Keratinocyte (primary cell): ENCODE results near the gene PGM1. TPM values are rescaled to one million over a fixed set of nuclear protein-coding genes. Genes with fewer than 3 reads are reported as not detected.

Source experiments
- DNase-seq: peaks from one replicate; pipeline ENCODE4 v3.0.0-alpha.2; 2011; ENCODE audit warnings: low read depth, missing footprints, low spot score
- FAIRE-seq: peaks from 2 replicates; lab custom pipeline; 2011; peaks lifted over from hg19 to GRCh38; lab: Jason Lieb, UNC
- H2AFZ ChIP-seq: 2 replicates; pipeline ENCODE4 v1.6.0; 2012; ENCODE audit warnings: low read length, control low read depth, inconsistent platforms; ENCODE audit not compliant: control insufficient read depth
- H3K27ac ChIP-seq: 2 replicates; pipeline ENCODE4 v1.5.1; 2011; ENCODE audit warnings: low read length; ENCODE audit not compliant: control insufficient read depth, insufficient read depth
- H3K27me3 ChIP-seq: 3 replicates; pipeline ENCODE4 v1.6.0; 2011; ENCODE audit warnings: low read length; ENCODE audit not compliant: control insufficient read depth, insufficient read depth; ENCODE audit errors: extremely low read depth
- H3K36me3 ChIP-seq, 2 experiments: 2 replicates in 1 of 2; 3 replicates in 1 of 2; pipeline ENCODE4 v1.5.1; 2011; ENCODE audit warnings: low read length in 2 of 2, mild to moderate bottlenecking in 1 of 2; ENCODE audit not compliant: control insufficient read depth in 2 of 2, insufficient read depth in 2 of 2; ENCODE audit errors: extremely low read depth in 1 of 2
- H3K4me1 ChIP-seq: 3 replicates; pipeline ENCODE4 v1.5.1; 2011; ENCODE audit warnings: low read length; ENCODE audit not compliant: control insufficient read depth, insufficient read depth; ENCODE audit errors: extremely low read depth
- H3K4me2 ChIP-seq: 3 replicates; pipeline ENCODE4 v1.6.0; 2011; ENCODE audit warnings: low read depth, low read length; ENCODE audit not compliant: control insufficient read depth, insufficient read depth; ENCODE audit errors: extremely low read depth
- H3K4me3 ChIP-seq, 3 experiments: fragments of 200-600 bp in 1 of 3; sonication (generic) in 1 of 3; 2 replicates in 2 of 3; 3 replicates in 1 of 3; pipeline ENCODE4 v1.5.1; 2011 to 2016; ENCODE audit warnings: low read length in 3 of 3, mild to moderate bottlenecking in 3 of 3, control low read depth in 2 of 3, inconsistent platforms in 1 of 3, low read depth in 1 of 3, mixed read lengths in 1 of 3, mixed run types in 1 of 3, moderate library complexity in 1 of 3; ENCODE audit not compliant: control insufficient read depth in 2 of 3, insufficient read depth in 2 of 3; ENCODE audit errors: extremely low read depth in 1 of 3
- H3K79me2 ChIP-seq: 2 replicates; pipeline ENCODE4 v1.6.0; 2012; ENCODE audit warnings: low read length; ENCODE audit not compliant: control insufficient read depth, insufficient read depth
- H3K9ac ChIP-seq: 3 replicates; pipeline ENCODE4 v1.6.0; 2011; ENCODE audit warnings: low read length; ENCODE audit not compliant: control insufficient read depth, insufficient read depth; ENCODE audit errors: extremely low read depth
- H3K9me1 ChIP-seq: 3 replicates; pipeline ENCODE4 v1.6.0; 2011; ENCODE audit warnings: low read length; ENCODE audit not compliant: control insufficient read depth, insufficient read depth; ENCODE audit errors: extremely low read depth
- H3K9me3 ChIP-seq: 2 replicates; pipeline ENCODE4 v1.5.1; 2012; ENCODE audit warnings: low read depth, low read length; ENCODE audit not compliant: control insufficient read depth
- H4K20me1 ChIP-seq: 3 replicates; pipeline ENCODE4 v1.6.0; 2011; ENCODE audit warnings: low read length; ENCODE audit not compliant: control insufficient read depth, insufficient read depth; ENCODE audit errors: extremely low read depth
- CTCF ChIP-seq, 3 experiments: IDR thresholded peaks in 1 of 3; conservative IDR thresholded peaks in 1 of 3; optimal IDR thresholded peaks in 1 of 3; 2 replicates in 2 of 3; 3 replicates in 1 of 3; pipeline versions ENCODE3 to v1.5.1; 2011; ENCODE audit warnings: low read length in 3 of 3, mild to moderate bottlenecking in 3 of 3, moderate library complexity in 2 of 3, control low read depth in 1 of 3, inconsistent platforms in 1 of 3; ENCODE audit not compliant: insufficient read depth in 2 of 3; ENCODE audit errors: extremely low read depth in 1 of 3
- EZH2 ChIP-seq: IDR thresholded peaks from one replicate; pipeline ENCODE4 v1.6.1; 2012; ENCODE audit warnings: inconsistent platforms, mild to moderate bottlenecking, low read length, moderate library complexity
- dilution Hi-C: fragments of 300-500 bp; cut with MboI; formaldehyde crosslinking; loops from one replicate; pipeline ENCODE4 v1.7.0; 2020; ENCODE audit warnings: low sequenced_read_pairs; ENCODE audit not compliant: extremely low pct_ligation_motif_present
- polyA plus RNA-seq, 5 experiments: library from polyadenylated mRNA; depleted of rRNA in 3 of 5; stranded (reverse) in 3 of 5; stranded (forward) in 1 of 5; unstranded in 1 of 5; fragments of >200 nt; gene quantifications; 1 replicate in 1 of 5; 2 replicates in 3 of 5; 3 replicates in 1 of 5; pipeline versions ENCODE4 v1.2.1 to v1.2.3, GENCODE V29; 2011 to 2012; ENCODE audit warnings: missing spikeins in 2 of 5, low read depth in 1 of 5, low replicate concordance in 1 of 5

PGM1 gene
- polyA plus RNA-seq, 1 donor (not counting 4 experiments of a cell fraction or from before 2014, with no cell fraction given) = 38.9 TPM

DNA sequence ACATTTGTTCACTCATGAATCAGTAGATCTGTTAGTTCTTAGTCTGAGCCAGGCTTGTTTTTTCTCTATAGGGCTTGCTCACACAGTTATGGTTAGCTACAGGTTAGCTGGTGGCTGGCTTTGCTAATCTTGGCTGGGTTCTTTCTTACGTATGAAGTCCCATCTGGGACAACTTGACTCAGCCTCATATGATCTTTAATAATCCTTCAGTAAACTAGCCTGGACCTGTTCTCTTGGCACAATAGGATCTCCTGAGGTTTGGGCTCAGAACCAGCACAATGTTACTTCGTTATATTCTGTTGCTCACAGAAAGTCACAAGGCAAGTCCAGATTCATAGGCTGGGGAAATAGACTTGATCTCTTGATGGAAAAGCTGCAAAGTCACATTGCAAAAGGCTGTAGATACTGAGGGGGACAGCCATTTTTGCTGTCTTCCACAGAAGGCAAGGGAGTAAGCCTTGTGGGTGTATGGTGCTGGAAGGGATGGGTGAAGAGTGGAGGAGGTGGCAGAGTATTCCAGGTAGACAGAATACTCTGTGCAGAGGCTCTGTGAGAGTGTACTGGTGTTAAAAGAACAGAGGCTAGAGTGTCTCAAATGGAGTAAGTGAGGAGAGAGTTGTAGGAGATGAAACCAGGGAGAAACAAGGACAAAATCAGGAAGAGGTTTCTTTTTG lies 45.5 kb upstream of the PGM1 start:
- Histone ChIP-seq H3K4me2 (peak overlapping the region; percentile 63), H3K27me3 (no peaks in the 10 kb centered on the region), H3K4me1 (peaks cover 25% of the 10 kb centered on the region), H3K4me3 (peak overlapping the region in 1 of 3 experiments; percentile 4), H3K36me3 (no peaks in the 10 kb centered on the region), H3K9ac (peak overlapping the region; percentile 52), H3K27ac (peak overlapping the region; percentile 82), H4K20me1 (no peaks in the 10 kb centered on the region), H3K79me2 (no peaks in the 10 kb centered on the region), H3K9me3 (no peaks in the 10 kb centered on the region), H2AFZ (peak overlapping the region; percentile 69), H3K9me1 (no peaks in the 10 kb centered on the region)
- dilution Hi-C loops = no loop called here
- FAIRE-seq = peak; percentile 92
- peak; percentile 77 for DNase-seq
- no peak for TF ChIP-seq EZH2
- TF ChIP-seq CTCF (optimal IDR thresholded peaks at IDR 0.05 in 1 of 3, IDR thresholded peaks at IDR 0.05 in 1 of 3, conservative IDR thresholded peaks at IDR 0.05 in 1 of 3; ENCODE audit: extremely low read depth in 1 of 3, insufficient read depth in 2 of 3, low read length in 3 of 3) = no peak

GRCh38 chr1:63548303-63548702 lies 44.9 kb upstream of the PGM1 start:
- H3K9me3 ChIP-seq = no peaks in the 10 kb centered on the region
- H3K27ac ChIP-seq = peak overlapping the region; percentile 82
- no peak for TF ChIP-seq EZH2
- no peak for TF ChIP-seq CTCF (optimal IDR thresholded peaks at IDR 0.05 in 1 of 3, IDR thresholded peaks at IDR 0.05 in 1 of 3, conservative IDR thresholded peaks at IDR 0.05 in 1 of 3; ENCODE audit: extremely low read depth in 1 of 3, insufficient read depth in 2 of 3, low read length in 3 of 3)
- FAIRE-seq (no peak), DNase-seq (no peak)
- H3K4me3 ChIP-seq = no peak overlapping the region
- no peaks in the 10 kb centered on the region for H3K36me3 ChIP-seq
- H3K9me1 ChIP-seq = no peaks in the 10 kb centered on the region
- dilution Hi-C loops = no loop called here
- H4K20me1 ChIP-seq = no peaks in the 10 kb centered on the region
- no peaks in the 10 kb centered on the region for H3K79me2 ChIP-seq
- H3K4me2 ChIP-seq = no peak overlapping the region
- peak overlapping the region; percentile 52 for H3K9ac ChIP-seq
- peaks cover 25% of the 10 kb centered on the region for H3K4me1 ChIP-seq
- H2AFZ ChIP-seq = peak overlapping the region; percentile 69
- H3K27me3 ChIP-seq = no peaks in the 10 kb centered on the region
